ENCODE results near the gene UMAD1.
"Not testable (repeated sequence)": the region's sequence is repeated elsewhere in the genome, so short reads cannot be mapped to it uniquely, and the experiment has no call there.

UMAD1 gene

GRCh38 chr7:7804822-7805221 is 164.3 kb downstream of the UMAD1 start:
- not testable (repeated sequence) for DNase-seq

GRCh38 chr7:7805511-7806153 is 165.1 kb downstream of the UMAD1 start:
- DNase-seq: no peak

- peak; percentile 17 for DNase-seq
Measured at GRCh38 chr7:7808156-7808555, 167.6 kb downstream of the UMAD1 start.

- no peak for DNase-seq
Measured at GRCh38 chr7:7808626-7809025, 168.1 kb downstream of the UMAD1 start.

GRCh38 chr7:7810380-7810779 is 169.8 kb downstream of the UMAD1 start:
- no peak for DNase-seq

GRCh38 chr7:7810826-7811225 is 170.3 kb downstream of the UMAD1 start:
- no peak for DNase-seq

- no peak for DNase-seq
Measured at GRCh38 chr7:7812112-7812511, 171.6 kb downstream of the UMAD1 start.

- DNase-seq: no peak
Measured at GRCh38 chr7:7815395-7815794, 174.8 kb downstream of the UMAD1 start.

GRCh38 chr7:7816084-7816483 is 175.5 kb downstream of the UMAD1 start:
- no peak for DNase-seq

GRCh38 chr7:7816816-7817536 is 176.4 kb downstream of the UMAD1 start:
- no peak for DNase-seq

GRCh38 chr7:7817748-7818147 is 177.2 kb downstream of the UMAD1 start:
- no peak for DNase-seq

- not testable (repeated sequence) for DNase-seq
Measured at GRCh38 chr7:7818179-7818578, 177.6 kb downstream of the UMAD1 start.

GRCh38 chr7:7819442-7820247 is 179.1 kb downstream of the UMAD1 start:
- no peak for DNase-seq

- no peak for DNase-seq
Measured at GRCh38 chr7:7820409-7820808, 179.9 kb downstream of the UMAD1 start.

GRCh38 chr7:7820939-7821338 is 180.4 kb downstream of the UMAD1 start:
- no peak for DNase-seq

- DNase-seq: no peak
Measured at GRCh38 chr7:7821517-7821916, 181.0 kb downstream of the UMAD1 start.

GRCh38 chr7:7825294-7825693 is 184.7 kb downstream of the UMAD1 start:
- not testable (repeated sequence) for DNase-seq

- no peak for DNase-seq
Measured at GRCh38 chr7:7829667-7830066, 189.1 kb downstream of the UMAD1 start.

- no peak for DNase-seq
Measured at GRCh38 chr7:7830122-7830878, 189.7 kb downstream of the UMAD1 start.

GRCh38 chr7:7832518-7832917 is 192.0 kb downstream of the UMAD1 start:
- no peak for DNase-seq

- DNase-seq: no peak
Measured at GRCh38 chr7:7834761-7835160, 194.2 kb downstream of the UMAD1 start.

GRCh38 chr7:7841027-7841426 is 200.5 kb downstream of the UMAD1 start:
- DNase-seq: no peak

- DNase-seq: no peak
Measured at GRCh38 chr7:7843240-7843639, 202.7 kb downstream of the UMAD1 start.

All from fibroblast of skin of abdomen (primary cell).